ENCODE data around the gene PARD3B.

- TF ChIP-seq CTCF (IDR thresholded peaks at IDR 0.05) (no peak), POLR2A (IDR thresholded peaks at IDR 0.05) (no peak)
These were observed 83.8 kb downstream of the PARD3B start for GRCh38 chr2:204628926-204629712.
